GM12875 (cell line): ENCODE measurements around the gene MIA2.

Source experiments
- H3K4me3 ChIP-seq: one replicate; pipeline ENCODE4 v1.5.1; 2011; ENCODE audit warnings: low read depth, low read length, control low read depth
- TF ChIP-seq, protein P1 (sequence below): IDR thresholded peaks from 2 replicates; pipeline ENCODE4 v1.5.1; 2011; ENCODE audit warnings: low read depth, mild to moderate bottlenecking, control low read depth, inconsistent platforms, low read length, moderate library complexity, borderline replicate concordance; ENCODE audit not compliant: insufficient read depth

The MIA2 gene

DNA sequence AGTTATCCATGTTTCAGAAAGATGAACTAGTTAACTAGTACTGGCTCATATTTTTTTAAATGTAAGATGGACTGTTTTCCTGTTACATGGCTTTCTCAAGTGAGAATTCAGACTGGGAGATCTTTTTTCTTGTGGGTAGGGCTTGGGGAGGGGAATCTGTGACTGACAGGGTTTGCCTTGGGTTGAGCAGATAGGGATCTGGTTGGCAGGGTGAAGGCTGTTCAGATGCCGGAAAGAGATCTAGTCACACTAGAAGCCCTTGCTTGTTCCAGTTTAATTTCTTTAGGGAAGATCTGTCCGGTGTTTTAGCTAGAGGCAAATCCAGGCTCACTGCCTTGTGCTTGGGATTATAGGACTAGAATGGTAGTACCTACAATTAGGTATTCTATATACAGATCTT lies 135.3 kb downstream of the MIA2 start:
- no peak overlapping the region for H3K4me3 ChIP-seq
- TF ChIP-seq, protein P1, sequence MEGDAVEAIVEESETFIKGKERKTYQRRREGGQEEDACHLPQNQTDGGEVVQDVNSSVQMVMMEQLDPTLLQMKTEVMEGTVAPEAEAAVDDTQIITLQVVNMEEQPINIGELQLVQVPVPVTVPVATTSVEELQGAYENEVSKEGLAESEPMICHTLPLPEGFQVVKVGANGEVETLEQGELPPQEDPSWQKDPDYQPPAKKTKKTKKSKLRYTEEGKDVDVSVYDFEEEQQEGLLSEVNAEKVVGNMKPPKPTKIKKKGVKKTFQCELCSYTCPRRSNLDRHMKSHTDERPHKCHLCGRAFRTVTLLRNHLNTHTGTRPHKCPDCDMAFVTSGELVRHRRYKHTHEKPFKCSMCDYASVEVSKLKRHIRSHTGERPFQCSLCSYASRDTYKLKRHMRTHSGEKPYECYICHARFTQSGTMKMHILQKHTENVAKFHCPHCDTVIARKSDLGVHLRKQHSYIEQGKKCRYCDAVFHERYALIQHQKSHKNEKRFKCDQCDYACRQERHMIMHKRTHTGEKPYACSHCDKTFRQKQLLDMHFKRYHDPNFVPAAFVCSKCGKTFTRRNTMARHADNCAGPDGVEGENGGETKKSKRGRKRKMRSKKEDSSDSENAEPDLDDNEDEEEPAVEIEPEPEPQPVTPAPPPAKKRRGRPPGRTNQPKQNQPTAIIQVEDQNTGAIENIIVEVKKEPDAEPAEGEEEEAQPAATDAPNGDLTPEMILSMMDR: no peak

DNA sequence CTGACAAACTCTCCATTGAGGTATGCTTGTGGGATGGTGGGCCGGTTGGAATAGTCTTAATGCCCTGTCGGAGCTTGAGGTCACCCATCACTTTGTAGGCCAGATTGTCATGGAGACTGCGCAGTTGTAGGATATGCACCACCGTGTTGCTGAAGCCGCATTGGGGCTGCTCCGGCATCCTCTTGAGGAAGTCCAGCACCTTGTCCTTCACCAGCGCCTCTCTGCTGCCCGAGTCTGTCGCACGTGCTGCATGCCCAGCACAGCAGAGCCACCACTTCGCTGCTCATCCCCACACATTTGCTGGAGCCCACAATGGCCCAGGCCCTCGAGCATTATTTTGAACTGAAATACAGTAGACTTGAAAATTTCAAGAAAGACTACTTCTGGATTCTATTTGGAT lies 136.7 kb downstream of the MIA2 start:
- no peak overlapping the region for H3K4me3 ChIP-seq
- TF ChIP-seq, protein P1: no peak

DNA sequence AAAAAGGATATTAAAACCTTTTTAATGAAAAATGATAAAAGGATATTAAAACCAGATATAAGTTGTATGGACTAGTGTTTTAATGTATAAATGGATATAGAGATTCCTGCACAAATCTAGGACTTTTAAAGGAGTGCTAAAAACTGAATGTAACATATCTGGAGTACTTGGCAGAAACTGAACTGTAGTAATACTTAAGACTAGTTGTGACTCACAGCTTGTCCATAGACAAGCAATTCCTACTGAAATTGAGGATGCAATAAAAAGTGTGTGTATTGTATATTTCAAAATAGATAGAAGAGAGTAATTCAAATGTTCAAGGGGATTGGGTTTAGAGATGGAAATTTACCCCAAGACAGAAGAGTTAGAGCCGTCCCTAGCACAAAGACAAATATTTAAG lies 138.9 kb downstream of the MIA2 start:
- no peak overlapping the region for H3K4me3 ChIP-seq
- TF ChIP-seq, protein P1: no peak

DNA sequence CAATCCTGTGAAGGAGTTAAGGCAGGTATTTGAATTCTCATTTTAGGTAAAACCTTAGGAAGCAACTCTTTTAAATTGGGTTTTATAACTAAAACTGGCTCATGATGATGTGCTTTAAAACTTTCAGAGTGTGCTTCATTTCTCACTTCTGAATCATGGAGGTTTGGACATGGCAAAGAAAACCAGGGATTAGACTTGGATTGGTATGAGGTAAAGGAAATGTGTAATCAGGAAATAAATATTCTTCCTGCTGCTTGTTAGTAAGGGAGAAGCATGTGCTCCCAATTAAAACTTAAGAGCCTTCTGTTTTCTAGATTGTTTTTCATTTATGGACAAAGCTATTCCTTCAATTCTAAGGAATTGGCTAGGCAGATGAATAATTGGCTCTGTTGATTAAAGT lies 141.1 kb downstream of the MIA2 start:
- TF ChIP-seq, protein P1: no peak
- H3K4me3 ChIP-seq: no peak overlapping the region

DNA sequence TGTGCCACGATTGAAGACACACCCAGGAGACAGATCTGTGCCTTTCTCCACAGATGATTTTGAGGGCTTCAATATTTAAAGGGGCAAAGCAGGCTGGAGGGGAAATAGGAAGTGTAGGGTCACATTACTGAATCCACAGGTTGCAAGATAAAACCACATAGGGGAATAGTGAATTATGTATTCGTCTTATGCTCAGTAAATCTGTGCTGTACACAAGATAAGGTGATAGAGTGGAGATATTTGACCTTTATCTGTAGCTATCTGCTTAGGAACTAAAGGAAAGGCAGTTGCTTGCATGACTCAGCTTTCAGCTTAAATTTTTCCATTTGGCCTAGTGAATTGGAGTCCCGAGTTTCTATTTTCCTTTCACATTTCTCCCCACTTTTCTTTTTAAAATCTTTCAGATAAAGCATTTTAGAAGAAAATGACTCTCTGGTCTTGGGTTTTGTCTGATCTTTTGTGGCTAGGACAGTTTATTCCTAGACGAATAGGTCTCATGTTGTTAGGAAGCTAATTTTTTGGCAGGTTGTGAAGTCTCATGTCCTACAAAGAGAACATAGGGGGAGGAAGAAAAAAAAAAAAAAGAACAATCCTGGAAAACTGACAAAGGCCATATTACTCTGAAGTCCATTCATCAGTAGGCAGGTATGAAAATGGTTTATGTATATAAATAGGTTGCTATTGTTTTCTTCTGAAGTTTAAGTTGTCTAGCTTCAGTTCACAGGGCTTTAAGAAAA lies 143.1 kb downstream of the MIA2 start:
- TF ChIP-seq, protein P1: no peak
- H3K4me3 ChIP-seq: no peak overlapping the region

DNA sequence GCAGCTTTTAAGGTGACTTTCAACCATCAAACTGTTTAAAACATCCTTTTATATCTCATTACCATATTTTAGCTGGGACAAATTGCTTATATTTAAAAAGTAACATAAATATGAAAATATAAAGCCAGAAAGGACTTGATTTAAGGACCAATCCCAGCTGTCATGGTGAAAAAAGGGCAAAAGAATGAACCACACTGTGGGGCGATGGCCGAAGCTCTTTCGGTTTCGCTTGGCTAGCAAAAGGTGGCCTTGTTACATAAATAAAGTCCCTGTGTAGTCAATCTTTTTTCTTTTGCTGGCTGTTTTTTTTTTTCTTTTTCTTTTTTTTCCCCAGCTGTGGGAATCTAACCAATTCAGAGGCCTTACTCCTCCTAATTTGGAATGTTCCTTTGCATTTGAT lies 147.7 kb downstream of the MIA2 start:
- H3K4me3 ChIP-seq: no peak overlapping the region
- TF ChIP-seq, protein P1: no peak

DNA sequence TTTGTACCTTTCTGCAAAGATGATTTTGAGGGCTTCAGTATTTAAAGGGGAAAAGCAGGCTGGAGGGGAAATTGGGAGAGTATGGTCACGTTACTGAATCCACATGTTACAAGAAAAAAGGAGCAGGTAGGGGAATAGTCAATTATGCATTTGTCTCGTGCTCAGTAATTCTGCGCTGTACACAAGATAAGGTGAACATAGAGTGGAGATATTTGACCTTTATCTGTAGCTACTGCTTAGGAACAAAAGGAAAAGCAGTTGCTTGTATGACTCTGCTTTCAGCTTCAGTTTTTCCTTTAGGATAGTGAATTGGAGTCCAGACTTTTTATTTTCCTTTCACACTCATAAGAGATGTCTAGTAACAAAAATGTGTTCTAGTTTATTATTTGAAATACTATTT lies 148.7 kb downstream of the MIA2 start:
- TF ChIP-seq, protein P1: no peak
- H3K4me3 ChIP-seq: no peak overlapping the region
